ENCODE results near the gene NOP9. TPM values are rescaled to one million over a fixed set of nuclear protein-coding genes. Genes with fewer than 3 reads are reported as not detected.

The NOP9 gene
- polyA plus RNA-seq, 3 donors from 2014 or later, result 1.4 to 2.4 TPM; not detected in 1

DNA sequence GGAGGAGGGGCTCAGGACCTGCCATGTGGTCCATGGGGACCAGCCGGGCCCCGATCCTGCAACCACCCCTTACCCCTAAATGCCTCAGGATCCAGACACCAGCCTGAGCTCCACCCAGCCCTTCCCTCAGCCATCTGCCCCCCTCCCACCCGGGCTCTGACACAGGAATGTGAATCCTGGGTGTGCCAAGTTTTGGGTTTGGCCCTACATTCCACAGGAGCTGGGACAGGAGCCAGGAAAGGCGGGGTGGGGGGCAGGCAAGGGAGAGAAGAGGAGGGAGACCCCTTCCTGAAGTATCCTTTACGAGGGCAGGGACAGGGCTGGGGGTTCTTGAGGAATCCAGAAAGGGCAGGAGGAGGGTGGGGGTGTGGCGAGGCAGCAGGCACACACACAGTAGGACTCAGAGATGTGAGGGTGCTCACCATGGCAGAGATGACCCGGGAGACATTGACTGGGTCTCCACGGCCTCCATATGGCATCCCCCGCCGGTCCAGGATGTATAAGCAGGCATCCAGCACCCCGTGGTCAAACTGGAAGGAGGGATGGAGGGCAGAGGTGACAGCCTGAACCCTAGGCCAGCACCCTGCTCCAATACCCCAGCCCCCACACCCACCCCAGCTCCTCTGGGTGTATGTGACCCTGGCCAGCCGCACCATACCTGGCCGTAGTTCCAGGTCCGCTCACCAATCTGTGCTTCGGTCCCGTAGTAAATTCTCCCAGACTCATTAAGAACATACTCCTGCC is 40.2 kb upstream of the NOP9 start:
- H3K4me3 Mint-ChIP-seq, result no peak overlapping the region

DNA sequence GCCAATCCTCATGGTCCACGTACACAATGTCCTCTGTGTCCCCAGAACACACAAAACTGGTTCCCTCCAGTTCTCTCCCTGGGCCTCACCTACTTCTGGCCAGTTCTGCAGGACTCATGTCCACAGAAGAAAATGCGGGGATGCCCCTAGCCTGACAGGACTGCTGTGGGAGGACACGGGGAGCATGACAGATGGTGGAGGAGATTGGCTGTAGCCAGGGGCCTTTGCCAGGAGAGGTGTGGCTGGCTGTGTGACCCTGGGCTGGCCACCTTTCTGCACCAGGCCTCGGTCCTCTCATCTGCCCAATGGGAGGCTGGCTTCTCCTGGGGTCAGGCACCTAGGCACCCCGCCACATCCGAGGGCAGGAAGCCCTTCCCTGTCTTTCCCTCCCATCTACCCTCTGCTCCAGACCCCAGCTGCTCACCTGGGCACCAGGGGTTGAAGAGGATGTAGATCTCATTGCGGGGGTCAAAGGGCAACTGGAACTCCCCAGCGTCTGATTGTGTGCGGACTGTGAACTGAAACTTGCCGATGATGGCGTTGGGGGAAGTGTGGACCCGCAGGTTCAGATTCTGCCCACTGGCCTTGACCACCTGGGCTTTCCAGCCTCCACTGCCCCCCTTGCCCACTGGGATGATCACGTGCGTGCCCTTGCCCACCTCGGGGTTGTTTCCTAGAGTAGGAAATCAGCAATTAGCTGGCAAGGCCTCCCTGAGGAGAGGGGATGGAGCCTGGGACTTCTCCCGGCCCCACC is 39.4 kb upstream of the NOP9 start:
- no peak overlapping the region for H3K27ac Mint-ChIP-seq
- no peak for DNase-seq
- H3K9me3 Mint-ChIP-seq, result no peaks in the 10 kb centered on the region
- H3K4me1 Mint-ChIP-seq, result no peaks in the 10 kb centered on the region
- peaks cover 0 to 3% (median 0%) of the 10 kb centered on the region in 3 donors for H3K27me3 Mint-ChIP-seq (ENCODE audit: low read depth in 3 of 3)
- no peak overlapping the region for H3K4me3 Mint-ChIP-seq
- peaks cover 0 to 18% (median 6%) of the 10 kb centered on the region in 3 donors for H3K36me3 Mint-ChIP-seq

More for the DNA sequence above, 40.2 kb upstream of the NOP9 start:
- DNase-seq, result no peak
- H3K9me3 Mint-ChIP-seq, result no peaks in the 10 kb centered on the region
- H3K36me3 Mint-ChIP-seq, result peaks cover 0 to 20% (median 6%) of the 10 kb centered on the region in 3 donors
- H3K27me3 Mint-ChIP-seq (ENCODE audit: low read depth in 3 of 3), result no peaks in the 10 kb centered on the region
- no peak overlapping the region for H3K27ac Mint-ChIP-seq
- no peaks in the 10 kb centered on the region for H3K4me1 Mint-ChIP-seq

DNA sequence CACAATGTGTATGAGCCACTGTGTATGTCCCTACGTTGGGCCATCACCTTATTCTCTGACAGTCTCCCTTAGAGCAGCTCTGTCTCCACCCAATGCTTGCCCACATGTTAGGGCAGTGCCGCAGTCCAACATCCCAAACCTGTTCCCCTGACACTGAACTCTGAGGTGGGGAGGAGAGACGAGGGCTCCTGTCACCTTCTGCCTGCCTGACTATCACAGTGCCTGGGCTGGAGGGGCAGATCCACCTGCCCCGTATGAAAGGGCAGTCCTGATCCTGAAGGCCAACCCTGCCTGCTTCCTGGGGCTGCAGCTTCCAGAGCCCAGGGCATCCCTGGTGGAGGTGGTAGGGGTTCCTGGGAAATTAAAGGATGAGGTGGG is 38.9 kb upstream of the NOP9 start:
- peaks cover 0 to 17% (median 6%) of the 10 kb centered on the region in 3 donors for H3K36me3 Mint-ChIP-seq
- H3K27me3 Mint-ChIP-seq (ENCODE audit: low read depth in 3 of 3), result peaks cover 0 to 3% (median 0%) of the 10 kb centered on the region in 3 donors
- no peak overlapping the region for H3K4me3 Mint-ChIP-seq
- DNase-seq, result no peak
- no peaks in the 10 kb centered on the region for H3K4me1 Mint-ChIP-seq
- H3K9me3 Mint-ChIP-seq, result no peaks in the 10 kb centered on the region
- peak overlapping the region in 1 of 6 donors; percentile 34 for H3K27ac Mint-ChIP-seq

DNA sequence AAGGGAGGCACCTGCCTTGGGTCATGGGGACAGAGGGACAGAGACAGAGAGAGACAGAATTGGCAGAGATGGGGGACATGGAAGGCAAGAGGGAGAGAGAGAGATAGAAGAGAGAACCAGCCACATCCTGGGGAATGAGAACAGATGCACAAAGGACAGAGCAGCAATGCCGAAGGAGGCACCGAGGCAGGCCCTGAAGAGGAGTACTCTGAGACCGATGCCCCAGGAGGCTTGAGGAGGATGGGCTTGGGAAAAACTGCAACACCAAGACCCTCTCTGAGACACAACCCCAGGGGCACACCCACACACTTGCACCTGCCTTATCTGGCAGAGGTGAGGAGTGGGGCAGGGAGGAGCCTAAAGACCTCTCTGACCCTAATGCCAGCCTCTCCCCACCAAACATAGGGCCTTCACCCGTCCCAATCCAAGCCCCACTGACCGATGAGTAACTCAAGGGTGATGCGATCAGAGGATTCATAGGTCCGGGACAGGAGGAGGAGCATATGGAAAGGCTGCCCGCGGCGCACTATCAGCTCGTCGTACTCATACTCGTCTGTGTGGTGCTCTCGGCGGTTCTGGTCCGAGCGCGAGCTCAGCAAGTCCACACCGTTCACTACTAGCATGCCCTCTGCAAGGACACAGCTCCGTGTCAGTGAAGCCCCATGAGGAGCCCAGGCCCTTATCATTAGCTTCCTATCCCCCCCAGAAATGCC is 38.2 kb upstream of the NOP9 start:
- H3K27me3 Mint-ChIP-seq (ENCODE audit: low read depth in 3 of 3), result peaks cover 0 to 3% (median 0%) of the 10 kb centered on the region in 3 donors
- no peak for DNase-seq
- no peak overlapping the region for H3K4me3 Mint-ChIP-seq
- H3K36me3 Mint-ChIP-seq, result peaks cover 5 to 19% (median 6%) of the 10 kb centered on the region in 3 donors
- no peaks in the 10 kb centered on the region for H3K9me3 Mint-ChIP-seq
- H3K4me1 Mint-ChIP-seq, result no peaks in the 10 kb centered on the region
- H3K27ac Mint-ChIP-seq, result peak overlapping the region in 1 of 6 donors; percentile 34

DNA sequence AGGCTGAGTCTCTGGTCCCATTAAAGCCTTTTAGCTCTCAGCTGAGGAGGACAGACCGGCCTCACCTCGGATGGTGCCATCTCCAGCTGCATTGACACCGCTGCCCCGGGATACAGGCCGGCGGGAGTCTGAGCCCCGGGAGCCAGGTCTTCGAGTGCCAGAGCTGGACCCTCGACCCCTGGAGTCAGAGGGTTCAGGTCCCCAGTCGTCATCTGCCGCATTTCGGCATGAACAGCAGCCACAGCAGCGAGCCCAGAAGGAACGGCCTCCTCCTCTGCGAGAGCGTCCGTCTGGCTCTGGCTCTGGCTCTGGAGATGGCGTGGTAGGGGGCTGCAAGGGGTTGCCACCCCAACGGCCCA is 37.7 kb upstream of the NOP9 start:
- no peak for DNase-seq
- H3K4me1 Mint-ChIP-seq, result peaks cover 0 to under 1% of the 10 kb centered on the region in 2 donors
- no peaks in the 10 kb centered on the region for H3K9me3 Mint-ChIP-seq
- no peak overlapping the region for H3K4me3 Mint-ChIP-seq
- peaks cover 6 to 22% (median 12%) of the 10 kb centered on the region in 3 donors for H3K36me3 Mint-ChIP-seq
- peaks cover 0 to 3% (median 0%) of the 10 kb centered on the region in 3 donors for H3K27me3 Mint-ChIP-seq (ENCODE audit: low read depth in 3 of 3)
- H3K27ac Mint-ChIP-seq, result no peak overlapping the region

DNA sequence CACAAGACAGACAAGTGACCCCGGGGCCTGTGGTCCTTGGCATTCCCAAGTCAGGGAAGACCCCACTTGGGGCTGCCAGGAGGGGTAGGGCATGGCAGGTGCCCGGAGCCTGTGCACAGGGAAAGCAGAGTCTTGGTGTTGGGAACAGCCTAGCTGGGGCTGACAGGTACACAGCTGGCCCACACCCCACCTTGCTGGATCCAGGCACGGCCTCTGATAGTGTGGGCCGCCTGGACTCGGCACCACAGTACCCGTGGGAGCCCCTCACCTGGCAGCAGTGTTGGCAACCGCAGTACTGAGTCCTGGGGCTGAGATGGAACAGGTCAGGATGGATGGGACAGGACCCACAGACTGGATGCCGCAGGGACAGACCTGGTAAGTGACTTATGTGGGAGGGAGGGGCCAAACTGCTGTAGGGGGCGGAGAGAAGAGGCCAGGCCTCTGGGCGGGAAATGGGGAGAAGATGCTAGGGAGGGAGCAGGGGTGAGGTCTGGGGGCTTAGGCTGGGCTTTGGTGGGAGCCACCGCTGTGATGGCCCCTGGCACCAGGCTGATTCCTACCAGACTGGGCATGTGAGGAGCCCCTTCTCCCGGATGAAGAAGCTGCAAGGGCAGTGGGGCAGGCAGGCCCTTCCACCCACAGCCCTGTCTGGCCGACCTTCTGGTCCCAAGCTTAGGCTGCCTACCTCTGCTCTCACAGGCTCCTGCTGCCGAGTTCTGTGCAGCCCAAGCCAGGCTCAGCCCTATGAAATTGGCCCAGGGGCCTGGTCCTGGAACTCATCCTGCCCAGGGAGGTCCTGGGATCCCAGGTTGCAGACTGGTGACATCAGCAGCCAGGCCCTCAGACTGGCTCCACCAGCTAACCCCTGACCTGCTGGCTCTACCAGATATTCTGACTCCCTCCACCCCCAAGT is 36.6 kb upstream of the NOP9 start, which contains the start of gene TGM1:
Gene TGM1, minus strand, starts transcription at position 357 of the 913 bp plus-strand sequence. CDS start 825 bp downstream, outside the sequence.
- DNase-seq, result no peak
- Mint-ChIP-seq H3K4me3 (no peak within 1 kb of the TSS), H3K36me3 (peaks cover 11 to 27% (median 17%) of the 10 kb centered on the region in 3 donors), H3K27me3 (ENCODE audit: low read depth in 3 of 3) (peaks cover 0 to 3% (median 1%) of the 10 kb centered on the region in 3 donors), H3K9me3 (no peaks in the 10 kb centered on the region), H3K27ac (peak within 1 kb of the TSS in 1 of 6 donors; percentile 17), H3K4me1 (peaks cover 0 to 3% of the 10 kb centered on the region in 2 donors)

DNA sequence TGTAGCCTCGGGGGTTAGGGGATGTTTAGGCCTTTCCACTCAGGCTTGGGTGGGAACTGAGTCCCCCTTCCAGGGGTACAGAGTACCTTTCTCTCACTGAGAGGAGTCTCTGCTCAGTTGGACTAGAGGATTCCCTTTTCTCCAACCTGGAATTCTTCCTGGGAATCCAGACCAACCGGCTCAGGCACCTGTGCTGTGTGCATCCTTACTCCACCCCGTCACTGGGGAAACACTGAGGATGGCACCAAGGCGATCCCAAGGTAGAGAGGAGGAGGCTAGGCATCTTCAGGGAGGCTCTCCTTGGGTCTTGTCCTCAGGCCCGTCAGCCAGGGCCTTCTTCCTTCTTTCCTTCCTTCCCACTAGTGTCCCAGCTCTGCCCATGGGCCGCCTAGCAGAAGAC is 35.8 kb upstream of the NOP9 start:
- peak overlapping the region in 1 of 6 donors; percentile 17 for H3K27ac Mint-ChIP-seq
- peaks cover 0 to 3% (median 1%) of the 10 kb centered on the region in 3 donors for H3K27me3 Mint-ChIP-seq (ENCODE audit: low read depth in 3 of 3)
- no peaks in the 10 kb centered on the region for H3K9me3 Mint-ChIP-seq
- H3K4me3 Mint-ChIP-seq, result no peak overlapping the region
- H3K4me1 Mint-ChIP-seq, result peaks cover 0 to 3% of the 10 kb centered on the region in 2 donors
- H3K36me3 Mint-ChIP-seq, result peaks cover 11 to 28% (median 17%) of the 10 kb centered on the region in 3 donors
- no peak for DNase-seq

DNA sequence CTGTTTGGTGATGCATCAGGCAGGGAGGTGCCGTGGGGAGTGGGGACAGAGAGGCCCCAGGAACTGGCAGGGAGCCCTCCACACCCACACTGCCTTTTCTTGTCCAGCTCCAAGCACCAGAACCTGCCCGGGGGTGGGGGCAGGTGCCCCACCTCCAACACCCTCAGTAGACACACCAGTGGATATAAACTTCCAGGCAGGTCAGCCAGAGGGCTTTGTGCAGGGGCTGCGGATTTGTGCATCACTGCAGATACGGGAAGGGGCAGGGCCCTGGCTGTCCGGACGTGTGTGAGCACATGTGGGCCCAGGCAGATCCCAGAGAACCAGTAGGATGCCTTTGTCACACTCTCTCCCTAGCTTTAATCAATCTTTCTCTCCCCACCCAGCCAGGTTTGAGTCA is 35.4 kb upstream of the NOP9 start:
- H3K27me3 Mint-ChIP-seq (ENCODE audit: low read depth in 3 of 3), result peaks cover 0 to 3% (median 1%) of the 10 kb centered on the region in 3 donors
- no peaks in the 10 kb centered on the region for H3K9me3 Mint-ChIP-seq
- no peak overlapping the region for H3K27ac Mint-ChIP-seq
- peaks cover 0 to 3% of the 10 kb centered on the region in 2 donors for H3K4me1 Mint-ChIP-seq
- H3K36me3 Mint-ChIP-seq, result peaks cover 11 to 31% (median 17%) of the 10 kb centered on the region in 3 donors
- DNase-seq, result no peak
- H3K4me3 Mint-ChIP-seq, result no peak overlapping the region

DNA sequence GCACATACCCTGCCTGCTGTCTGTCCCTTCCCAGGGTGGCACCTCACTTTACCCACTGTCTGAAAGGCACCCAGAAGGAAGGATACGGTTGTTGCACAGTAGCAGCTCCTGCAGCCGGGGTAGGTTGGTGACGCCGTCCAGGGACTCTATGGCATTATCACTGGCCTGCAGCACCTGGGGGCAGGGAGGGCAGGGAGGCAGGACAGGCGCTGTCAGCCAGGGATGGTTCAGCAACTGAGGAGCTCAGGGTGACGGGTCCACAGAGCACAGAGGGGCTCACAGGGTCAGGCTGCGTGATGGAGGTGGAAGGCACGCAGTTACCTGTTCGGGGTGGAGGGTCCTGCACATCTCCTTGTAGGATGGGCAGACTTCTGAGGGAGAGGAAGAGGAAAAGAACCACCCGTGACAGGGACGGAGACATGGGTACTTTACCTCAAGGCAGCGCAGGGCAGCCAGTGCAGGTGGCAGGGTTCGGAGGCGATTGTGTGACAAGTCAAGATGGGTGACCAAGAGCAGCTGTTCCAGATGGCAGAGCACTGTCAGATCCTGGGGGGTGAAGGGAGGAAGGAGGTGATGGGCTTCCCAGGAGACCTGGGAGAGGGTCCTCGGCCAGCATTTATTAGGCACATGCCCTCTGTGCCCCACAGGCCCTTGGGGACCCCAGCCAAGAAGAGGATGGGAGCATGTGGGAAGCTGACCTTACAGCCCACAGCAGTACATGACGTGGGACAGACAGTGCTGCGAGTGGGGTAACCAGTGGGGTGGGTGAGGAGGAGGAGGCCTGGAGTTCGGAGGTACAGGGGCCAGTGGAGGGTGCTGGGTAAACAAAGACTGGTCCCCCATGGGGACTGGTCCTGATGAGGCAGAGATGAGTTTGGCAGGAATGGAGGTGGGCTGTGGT is 33.1 kb upstream of the NOP9 start:
- Mint-ChIP-seq H3K9me3 (no peaks in the 10 kb centered on the region), H3K27me3 (ENCODE audit: low read depth in 3 of 3) (peaks cover 6% of the 10 kb centered on the region in 3 donors), H3K4me1 (peaks cover 11 to 15% of the 10 kb centered on the region in 2 donors), H3K4me3 (no peak overlapping the region), H3K36me3 (peaks cover 11 to 26% (median 17%) of the 10 kb centered on the region in 3 donors), H3K27ac (peak overlapping the region in 4 of 6 donors; percentile 29 to 74 (median 58))
- no peak for DNase-seq

DNA sequence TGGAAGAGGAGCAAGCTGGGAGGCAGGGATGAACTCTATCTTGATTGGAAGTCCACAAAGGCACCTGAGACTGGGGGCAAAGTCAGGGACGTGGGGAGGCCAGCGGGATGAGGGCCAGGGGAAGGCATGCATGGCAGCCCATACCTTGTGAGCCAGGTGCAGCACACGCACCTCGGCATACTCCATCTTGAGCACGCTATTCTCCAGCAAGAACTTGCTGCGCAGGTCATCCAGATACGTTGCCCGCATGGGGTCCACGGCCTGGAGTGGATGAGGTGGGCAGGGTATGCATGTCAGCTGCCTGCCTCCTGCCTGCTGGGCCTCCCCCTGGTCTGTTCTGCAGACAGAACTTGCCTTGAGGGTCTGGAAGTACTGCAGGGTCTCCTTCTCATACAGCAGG is 32.1 kb upstream of the NOP9 start:
- Mint-ChIP-seq H3K27me3 (ENCODE audit: low read depth in 3 of 3) (peaks cover 9 to 13% (median 12%) of the 10 kb centered on the region in 3 donors), H3K36me3 (peaks cover 11 to 24% (median 17%) of the 10 kb centered on the region in 3 donors), H3K27ac (peak overlapping the region in 2 of 6 donors; percentile 65 to 74), H3K4me1 (peaks cover 20 to 24% of the 10 kb centered on the region in 2 donors), H3K4me3 (no peak overlapping the region), H3K9me3 (no peaks in the 10 kb centered on the region)
- no peak for DNase-seq

DNA sequence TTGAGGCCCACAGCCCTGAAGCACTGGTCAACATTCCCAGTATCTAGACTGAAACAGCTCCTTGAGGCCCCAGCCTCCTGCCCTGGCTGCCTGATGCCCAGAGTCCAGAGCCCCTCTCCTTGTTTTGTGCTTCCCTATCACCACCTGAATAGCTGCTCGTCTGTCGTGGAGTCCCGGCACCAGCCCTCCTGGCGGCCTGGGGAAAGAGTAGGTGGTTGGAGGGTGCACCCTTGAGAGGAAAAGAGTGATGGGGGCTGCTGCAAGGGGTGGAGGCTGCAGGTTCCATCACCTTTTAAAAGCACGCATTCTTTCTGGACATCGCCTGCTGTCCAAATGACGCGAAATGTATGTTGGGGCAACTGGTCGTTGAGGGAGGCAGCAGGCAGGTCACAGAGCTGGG is 31.4 kb upstream of the NOP9 start:
- H3K4me3 Mint-ChIP-seq, result no peak overlapping the region
- H3K27ac Mint-ChIP-seq, result no peak overlapping the region
- no peak for DNase-seq
- peaks cover 9 to 13% (median 12%) of the 10 kb centered on the region in 3 donors for H3K27me3 Mint-ChIP-seq (ENCODE audit: low read depth in 3 of 3)
- H3K36me3 Mint-ChIP-seq, result peaks cover 11 to 22% (median 17%) of the 10 kb centered on the region in 3 donors
- H3K4me1 Mint-ChIP-seq, result peaks cover 27 to 29% of the 10 kb centered on the region in 2 donors
- no peaks in the 10 kb centered on the region for H3K9me3 Mint-ChIP-seq

DNA sequence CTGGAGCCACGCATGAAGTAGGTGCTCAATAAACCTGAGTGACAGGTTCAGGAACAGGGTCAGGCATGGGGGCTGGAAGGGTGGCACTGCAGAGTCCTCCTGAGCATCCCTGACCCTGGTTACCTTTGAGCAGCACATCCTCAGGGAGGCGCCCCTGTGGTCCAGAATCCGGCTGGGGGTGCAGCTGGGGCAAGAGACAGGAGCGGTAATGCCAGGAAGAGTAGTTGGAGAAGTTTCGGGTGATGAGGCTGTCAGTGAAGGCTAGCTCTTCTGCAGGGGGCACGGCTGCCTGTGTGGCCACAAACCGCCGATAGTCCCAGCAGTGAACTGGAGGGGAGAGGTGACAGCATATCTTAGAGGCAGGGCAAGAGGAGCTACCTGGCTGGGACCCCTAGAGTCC is 30.3 kb upstream of the NOP9 start:
- no peak for DNase-seq
- peak overlapping the region in 4 of 6 donors; percentile 22 to 79 (median 67) for H3K27ac Mint-ChIP-seq
- peaks cover 11 to 22% (median 17%) of the 10 kb centered on the region in 3 donors for H3K36me3 Mint-ChIP-seq
- H3K9me3 Mint-ChIP-seq, result no peaks in the 10 kb centered on the region
- peaks cover 12 to 13% (median 12%) of the 10 kb centered on the region in 3 donors for H3K27me3 Mint-ChIP-seq (ENCODE audit: low read depth in 3 of 3)
- peak overlapping the region in 1 of 5 donors; percentile 40 for H3K4me3 Mint-ChIP-seq
- peaks cover 32 to 34% of the 10 kb centered on the region in 2 donors for H3K4me1 Mint-ChIP-seq

Data from immature natural killer cell (primary cell).